Esophagus squamous epithelium (tissue), 4 donors: ENCODE data around the gene ATP5PF.

Experiments
- CTCF ChIP-seq, 6 experiments: fragments of 450-650 bp in 4 of 6; fragments of 200-600 bp in 2 of 6; sonication (generic) in 2 of 6; IDR thresholded peaks; one replicate each; pipeline ENCODE4 v1.5.1; 2016 to 2019; ENCODE audit warnings: antibody characterized with exemption in 6 of 6, mild to moderate bottlenecking in 4 of 6, moderate library complexity in 4 of 6
- POLR2A ChIP-seq, 4 donors: fragments of 450-650 bp; IDR thresholded peaks; one replicate each; pipeline ENCODE4 v1.6.1; 2017; ENCODE audit warnings: antibody characterized with exemption in 4 of 4, mild to moderate bottlenecking in 4 of 4, moderate library complexity in 3 of 4

DNA sequence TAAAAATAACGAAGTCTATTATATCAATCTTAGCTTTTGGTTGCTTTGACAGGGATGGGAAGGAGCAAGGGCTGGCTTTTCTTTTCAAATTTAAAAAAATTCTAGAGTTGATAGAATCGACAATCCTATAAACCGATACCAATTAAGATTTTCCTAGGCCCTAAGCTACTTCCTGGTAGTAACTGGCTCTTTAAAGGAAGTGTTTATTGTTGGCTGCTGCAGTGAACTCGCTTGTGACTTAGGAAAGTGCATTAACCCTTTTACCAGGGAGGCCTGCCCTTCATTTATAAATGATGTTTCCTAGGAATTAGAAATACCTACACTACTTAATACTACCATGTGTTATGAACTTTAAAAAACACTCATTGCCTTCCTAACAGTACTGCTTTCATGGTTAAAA lies 33.2 kb downstream of the ATP5PF start:
- TF ChIP-seq CTCF (IDR thresholded peaks at IDR 0.05) (no peak), POLR2A (IDR thresholded peaks at IDR 0.05) (no peak)
